NCI-H2227 (cell line): Measurements from ENCODE around the gene CHRNE.
"Not testable (repeated sequence)": the region's sequence is repeated elsewhere in the genome, so short reads cannot be mapped to it uniquely, and the experiment has no call there.

Experiments used
- DNase-seq: peaks from one replicate; lab custom pipeline; 2025; ENCODE audit not compliant: unreplicated experiment; lab: John Stamatoyannopoulos, UW

Gene CHRNE

DNA sequence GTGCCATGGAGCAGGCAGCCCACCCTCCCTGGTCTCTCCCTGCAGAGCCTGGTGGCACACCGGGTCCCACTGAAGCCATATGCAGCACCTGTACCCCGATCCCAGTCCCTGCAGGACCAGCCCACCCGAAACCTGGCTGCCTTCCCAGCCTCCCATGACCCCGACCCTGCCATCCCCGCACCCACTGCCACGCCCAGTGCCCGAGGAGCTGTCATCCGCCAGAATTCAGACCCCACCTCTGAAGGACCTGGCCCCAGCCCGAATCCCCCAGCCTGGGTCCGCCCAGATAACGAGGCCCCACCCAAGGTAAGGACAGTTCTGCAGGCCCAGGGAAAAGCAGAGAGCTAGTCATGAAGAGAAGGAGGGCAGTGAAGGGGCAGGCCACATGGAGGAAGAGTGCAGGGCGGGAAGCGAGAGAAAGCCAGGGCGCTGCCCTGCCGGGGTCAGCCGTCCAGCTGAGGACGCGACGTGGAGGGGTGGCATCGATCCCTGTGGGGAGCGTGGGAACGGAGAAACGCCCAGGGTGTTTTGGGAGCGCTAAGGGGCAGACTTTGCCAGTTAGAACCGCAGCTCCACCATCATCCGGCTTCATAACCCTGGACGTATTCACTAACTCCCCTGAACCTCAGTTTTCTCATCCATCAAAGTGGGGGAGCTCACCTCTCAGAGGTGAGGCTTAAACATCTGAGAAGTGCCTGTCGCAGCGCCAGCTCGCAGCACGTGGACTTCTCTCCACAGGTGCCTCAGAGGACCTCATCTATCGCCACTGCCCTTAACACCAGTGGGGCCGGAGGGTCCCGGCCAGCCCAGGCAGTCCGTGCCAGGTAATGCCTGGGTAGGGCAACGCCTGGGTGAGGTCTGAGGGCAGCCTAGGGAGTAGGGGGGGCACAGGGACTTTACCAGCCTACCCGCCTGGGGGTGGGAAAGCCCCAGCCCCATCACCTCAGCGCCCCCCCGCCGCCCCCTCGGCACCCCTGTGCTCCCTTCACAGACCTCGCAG, 11.2 kb downstream of the CHRNE start:
- no peak for DNase-seq

DNA sequence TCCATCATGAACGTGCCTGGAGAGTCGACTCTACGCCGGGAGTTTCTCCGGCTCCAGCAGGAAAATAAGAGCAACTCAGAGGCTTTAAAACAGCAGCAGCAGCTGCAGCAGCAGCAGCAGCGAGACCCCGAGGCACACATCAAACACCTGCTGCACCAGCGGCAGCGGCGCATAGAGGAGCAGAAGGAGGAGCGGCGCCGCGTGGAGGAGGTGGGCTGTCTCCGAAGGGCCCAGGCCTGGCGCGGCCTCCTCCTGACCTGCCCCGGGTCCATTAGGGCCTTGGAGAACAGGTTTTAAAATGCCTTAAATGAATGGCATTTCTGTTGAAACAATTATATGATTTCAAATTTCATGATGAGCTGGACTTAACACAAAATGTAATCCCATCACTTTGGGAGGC, 15.3 kb downstream of the CHRNE start:
- no peak for DNase-seq

DNA sequence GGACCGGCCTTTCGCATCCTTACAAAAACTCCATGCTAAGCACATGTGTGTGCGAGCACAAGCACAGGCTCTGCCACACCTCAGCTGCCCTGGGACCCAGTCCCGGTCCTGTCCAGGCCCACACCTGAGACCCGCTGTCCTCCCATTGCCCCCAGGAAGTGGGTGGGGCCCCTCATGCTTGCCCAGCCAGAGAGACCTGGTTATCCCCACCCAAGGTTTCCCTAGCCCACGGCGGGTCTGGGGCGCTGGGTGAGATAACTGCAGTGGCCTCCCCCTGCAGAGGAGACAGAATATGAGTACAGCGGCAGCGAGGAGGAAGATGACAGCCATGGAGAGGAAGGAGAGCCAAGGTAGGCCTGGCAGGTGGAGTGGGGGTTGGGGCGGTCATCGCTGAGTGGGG, 16.1 kb downstream of the CHRNE start:
- DNase-seq, result no peak

DNA sequence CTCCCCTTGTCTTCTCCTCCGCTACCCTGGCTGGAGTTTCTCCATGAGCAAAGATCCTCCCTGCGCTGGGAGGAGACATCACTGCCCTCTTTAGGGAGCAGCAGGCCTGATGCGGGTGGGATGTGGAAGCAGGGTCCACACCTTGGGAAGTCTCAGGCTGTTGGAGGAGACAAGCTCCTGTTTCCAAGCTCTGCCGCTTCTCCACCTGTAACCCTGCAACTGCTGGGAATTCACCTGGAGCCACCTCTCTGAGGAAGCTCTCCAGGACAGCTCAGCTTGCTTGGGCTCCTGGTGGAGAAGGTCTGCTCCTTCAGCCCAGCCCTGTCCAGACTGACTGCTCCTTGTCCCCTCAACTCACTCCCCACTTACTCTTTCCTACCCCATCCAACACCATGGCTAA, 18.4 kb downstream of the CHRNE start:
- DNase-seq, result no peak

DNA sequence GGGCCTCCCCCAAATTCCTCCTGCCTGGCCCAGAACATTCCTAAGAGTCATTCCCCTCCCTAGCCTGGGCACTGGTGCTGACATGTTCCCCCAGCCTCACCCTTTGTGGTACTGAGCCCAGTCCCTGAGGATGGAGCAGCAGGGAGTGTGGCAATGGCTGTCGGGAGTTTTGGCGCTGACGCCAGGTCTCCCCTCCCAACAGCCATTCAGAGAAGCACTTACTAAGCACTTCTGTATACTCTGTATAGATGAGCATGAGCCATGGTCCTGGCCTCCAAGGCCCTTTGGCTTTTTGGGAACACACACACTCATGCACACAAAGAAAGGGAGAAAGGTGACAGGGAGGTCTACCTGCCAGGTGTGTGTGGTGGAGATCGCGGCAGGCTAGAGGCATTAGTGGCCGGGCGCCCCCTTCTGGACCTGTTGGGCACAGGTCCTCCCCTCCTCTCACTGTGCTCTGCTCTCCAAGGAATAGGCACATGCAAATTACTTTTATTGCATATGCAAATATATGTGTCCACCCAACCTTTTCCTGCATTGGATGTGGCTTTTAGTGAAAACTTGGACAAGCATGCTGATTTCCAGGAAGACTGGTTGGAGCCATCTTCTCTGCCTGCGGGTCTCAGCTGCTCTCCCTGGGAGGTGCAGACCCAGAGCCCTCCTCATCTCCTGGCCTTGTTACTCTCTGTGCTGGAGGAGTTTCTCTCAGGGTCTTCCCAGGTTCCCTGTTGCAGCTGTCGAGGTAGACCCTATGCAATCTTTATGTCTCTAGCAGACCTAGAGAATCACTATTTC, 20.9 kb downstream of the CHRNE start:
- DNase-seq, result peak; percentile 45

DNA sequence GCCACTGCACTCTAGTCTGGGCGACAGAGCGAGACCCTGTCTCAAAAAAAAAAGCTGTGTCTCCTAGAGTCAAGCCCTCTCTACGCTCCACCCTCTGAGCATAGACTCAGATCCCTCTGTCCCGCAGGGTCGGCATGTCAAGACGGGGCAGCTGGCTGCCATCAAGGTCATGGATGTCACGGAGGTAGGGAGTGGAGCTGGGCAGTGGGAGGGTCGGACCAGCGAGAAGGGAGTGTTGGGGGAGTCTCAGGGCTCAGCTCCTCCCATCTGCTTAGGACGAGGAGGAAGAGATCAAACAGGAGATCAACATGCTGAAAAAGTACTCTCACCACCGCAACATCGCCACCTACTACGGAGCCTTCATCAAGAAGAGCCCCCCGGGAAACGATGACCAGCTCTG, 22.0 kb downstream of the CHRNE start:
- DNase-seq, result no peak

DNA sequence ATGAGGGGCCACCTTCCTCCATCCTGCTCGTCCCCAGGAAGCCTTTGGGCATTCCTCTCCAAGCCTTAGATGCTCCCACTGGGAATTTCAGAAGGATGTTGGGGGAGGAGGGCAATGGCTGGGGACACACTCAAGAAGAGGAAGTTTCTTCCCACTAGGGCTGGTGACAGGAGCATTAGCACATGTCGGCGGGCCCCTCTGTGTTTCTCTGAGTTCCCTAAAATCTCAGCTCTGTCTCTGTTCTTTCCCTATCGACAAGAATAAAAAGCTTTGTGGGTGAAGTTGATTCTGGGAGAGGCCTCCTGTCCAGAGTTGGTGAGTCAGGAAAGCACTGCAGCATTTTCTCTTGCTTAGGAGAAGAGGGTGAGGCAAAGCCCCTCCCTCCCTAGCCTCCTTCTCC, 23.3 kb downstream of the CHRNE start:
- DNase-seq, result no peak

DNA sequence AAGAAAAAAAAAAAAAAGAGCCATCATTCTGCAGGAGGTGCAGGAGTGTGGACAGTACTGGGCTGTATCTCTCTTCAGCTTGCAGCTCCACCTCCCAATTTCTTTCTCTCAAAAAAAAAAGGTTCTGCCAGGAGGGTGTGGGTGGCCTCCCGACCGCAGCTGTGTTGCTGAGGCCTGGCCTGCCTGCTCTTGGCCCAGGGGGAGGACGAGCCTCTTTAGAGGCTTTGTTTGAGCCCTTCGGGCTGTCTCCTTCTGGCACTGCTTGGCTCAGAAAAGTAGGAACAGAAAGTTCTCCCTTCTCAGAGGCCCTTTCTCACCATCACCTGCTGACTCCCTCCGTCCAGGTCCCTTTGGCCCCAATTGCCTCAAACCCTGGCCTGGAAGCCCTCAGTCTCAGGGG, 25.8 kb downstream of the CHRNE start:
- DNase-seq, result no peak

DNA sequence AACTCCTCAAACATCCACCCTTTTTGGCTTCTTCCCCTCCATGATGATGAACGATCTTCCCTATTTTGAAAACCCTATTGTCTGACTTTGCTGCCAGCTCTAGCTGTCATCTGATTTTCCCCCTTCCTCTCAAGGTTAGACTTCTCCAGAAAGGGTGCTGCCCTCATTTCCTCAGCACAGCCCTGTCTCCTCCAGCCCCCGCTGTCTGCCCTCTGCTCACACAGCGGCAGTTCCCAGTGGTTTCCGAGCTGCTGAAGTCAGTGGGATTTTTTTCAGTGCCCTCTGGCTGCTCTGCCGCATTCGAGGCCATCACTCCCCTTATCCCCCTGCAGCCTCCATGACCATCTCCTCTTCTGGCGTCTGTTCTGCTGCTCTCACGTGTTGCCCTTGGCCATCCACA, 30.1 kb downstream of the CHRNE start:
- DNase-seq, result no peak

DNA sequence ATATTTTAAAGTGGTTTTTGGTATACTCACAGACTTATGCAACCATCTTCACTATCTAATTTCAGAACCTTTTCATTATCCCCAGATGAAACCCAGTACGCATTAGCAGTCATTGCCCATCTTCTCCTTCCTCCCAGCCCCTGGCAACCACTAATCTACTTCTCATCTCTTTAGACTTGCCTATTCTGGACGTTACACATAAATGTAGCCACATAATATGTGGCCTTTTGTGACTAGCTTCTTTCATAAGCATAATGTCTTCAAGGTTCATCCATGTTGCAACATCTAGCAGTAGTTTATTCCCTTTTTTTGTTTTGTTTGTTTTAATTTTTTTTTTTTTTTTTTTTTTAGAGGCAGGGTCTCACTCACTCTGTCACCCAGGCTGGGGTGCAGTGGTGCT, 32.0 kb downstream of the CHRNE start:
- DNase-seq, result no peak

DNA sequence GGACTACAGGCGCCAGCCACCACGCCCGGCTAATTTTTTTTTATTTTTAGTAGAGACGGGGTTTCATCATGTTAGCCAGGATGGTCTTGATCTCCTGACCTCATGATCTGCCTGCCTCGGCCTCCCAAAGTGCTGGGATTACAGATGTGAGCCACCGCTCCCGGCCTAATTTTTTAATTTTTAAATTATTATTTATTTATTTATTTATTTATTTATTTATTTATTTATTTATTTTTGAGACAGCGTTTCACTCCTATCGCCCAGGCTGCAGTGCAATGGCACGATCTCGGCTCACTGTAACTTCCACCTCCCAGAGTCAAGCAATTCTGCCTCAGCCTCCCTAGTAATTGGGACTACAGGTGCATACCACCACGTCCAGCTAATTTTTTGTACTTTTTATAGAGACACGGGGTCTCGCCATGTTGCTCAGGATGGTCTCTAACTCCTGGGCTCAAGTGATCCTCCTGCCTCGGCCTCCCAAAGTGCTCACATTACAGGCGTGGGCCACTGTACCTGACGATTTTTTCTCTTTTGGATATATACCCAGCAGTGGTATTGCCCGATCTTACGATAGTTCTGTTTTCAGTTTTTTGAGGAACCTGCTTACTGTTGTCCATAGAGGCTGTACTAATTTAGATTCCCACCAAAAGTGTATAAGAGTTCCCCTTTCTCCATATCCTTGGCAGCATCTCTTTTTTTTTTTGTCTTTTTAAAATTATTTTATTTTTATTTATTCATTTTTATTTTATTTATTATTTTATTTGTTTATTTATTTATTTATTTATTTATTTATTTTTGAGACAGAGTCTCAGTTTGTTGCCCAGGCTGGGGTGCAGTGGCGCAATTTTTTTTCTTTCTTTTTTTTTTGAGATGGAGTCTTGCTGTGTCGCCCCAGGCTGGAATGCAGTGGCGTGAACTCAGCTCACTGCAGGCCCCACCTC, 33.6 kb downstream of the CHRNE start:
- DNase-seq, result not testable (repeated sequence)

DNA sequence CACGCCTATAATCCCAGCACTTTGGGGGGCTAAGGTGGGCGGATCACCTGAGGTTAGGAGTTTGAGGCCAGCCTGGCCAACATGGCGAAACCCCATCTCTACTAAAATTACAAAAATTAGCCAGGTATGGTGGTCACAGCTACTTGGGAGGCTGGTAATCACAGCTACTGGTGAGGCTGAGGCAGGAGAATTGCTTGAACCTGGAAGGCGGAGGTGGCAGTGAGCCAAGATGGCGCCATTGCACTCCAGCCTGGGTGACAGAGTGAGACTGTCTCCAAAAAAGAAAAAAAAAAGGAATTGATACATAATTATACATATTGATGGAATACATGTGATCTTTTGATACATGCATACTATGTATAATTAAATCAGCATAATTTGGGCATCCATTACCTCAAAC, 35.4 kb downstream of the CHRNE start:
- not testable (repeated sequence) for DNase-seq

DNA sequence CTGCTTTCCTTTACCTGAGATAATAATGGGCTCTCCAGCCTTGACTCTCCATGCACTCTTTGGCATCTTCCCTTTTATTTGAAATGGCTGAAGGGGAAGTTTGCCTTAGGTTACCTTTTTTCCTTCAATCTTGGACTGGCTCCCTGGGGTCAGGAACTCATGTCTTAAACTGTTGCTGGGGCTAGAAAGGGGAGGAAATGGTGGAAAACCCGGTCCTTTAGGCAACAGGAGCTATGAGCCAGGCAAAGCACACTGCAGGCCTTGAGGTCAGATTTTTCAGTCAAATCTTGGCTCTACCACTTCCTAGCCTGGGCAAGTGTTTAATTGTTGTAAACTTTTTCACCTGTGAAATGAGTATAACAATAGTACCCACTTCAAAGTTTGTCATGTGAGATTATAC, 39.6 kb downstream of the CHRNE start:
- no peak for DNase-seq

DNA sequence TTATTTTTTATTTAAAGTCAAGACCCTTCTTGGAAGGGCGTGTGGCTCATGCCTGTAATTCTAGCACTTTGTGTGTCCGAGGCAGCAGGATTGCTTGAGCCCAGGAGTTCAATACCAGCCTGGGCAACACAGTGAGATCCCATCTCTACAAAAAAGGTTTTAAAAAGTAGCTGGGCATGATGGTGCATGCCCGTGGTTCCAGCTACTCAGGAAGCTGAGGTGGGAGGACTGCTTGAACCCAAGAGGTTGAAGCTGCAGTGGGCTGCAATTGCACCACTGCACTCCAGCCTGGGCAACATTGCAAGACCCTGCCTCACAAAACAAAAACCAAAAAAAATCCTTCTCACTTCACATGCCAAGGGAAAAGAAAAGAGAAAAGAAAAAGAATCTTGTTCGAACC, 40.2 kb downstream of the CHRNE start:
- DNase-seq, result no peak

DNA sequence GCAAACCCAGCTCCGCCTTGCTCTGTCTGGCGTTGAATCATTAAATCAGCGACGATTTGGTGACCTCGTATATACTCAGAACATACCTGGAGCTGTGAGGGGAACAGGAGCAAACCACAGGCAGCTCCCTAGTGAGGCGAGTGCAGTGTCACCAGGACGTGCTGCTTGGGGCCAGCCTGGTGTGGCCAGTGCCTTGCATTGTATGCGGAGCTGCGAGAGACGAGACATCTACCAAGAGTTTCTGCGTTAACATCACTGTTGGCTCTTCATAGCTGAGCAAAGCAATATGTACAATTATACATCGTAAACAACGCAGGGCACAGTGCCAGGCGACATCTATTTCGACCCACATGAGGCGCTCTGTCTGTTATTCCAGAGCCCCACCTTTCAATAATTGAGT, 41.8 kb downstream of the CHRNE start:
- no peak for DNase-seq

DNA sequence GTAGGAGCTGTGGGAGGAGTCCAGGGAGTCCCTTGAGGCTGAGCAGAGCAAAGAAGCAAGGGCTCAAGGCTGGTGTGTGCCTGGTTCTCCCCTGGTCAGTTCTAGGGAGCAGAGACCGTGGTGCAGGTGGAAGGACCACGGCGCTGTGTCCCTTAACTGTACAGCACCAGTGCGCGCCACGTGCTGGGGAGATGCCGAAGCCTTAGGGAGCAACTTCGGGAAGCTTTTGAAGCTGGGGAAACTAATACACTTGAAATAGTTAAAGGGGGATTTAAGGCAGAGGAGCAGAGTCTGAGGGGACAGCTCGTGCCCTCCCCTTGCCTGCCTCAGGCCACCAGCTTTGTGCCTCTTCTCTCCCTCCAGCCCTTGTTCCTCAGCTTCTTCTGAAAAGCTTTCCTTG, 42.2 kb downstream of the CHRNE start:
- no peak for DNase-seq

DNA sequence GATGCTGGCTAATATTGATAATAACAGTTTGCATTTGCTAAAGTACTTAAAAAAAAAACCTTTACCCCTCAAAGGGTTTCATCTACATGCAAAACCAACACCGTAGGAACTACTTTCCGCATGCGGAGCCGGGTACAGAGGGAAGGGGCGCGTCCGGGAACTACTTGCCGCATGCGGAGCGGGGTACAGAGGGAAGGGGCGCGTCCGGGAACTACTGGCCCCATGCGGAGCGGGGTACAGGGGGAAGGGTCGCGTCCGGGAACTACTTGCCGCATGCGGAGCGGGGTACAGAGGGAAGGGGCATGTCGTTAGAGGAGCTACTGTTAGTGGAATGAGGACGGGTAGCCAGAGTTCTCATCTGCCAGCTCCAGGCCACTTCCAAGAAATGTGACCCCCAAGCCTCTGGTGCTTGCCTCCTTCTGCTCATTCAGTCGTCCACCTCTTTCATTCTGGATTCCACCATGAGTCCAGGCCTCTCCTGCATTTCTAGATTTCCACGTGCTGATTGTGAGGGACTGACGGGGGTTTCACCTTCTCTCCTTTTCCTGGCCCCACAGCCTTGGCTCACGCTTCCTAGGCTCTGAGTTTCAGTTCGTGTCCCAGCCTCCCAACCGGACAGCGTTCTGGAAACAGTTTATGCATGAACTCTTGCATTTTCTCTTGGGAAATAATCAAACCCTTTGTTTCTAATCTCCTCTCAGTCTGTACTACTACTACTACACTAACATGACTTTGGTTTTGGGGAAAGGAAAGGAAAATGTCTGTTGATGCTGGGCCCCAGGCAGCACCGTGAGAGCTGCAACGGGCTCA, 42.9 kb downstream of the CHRNE start:
- no peak for DNase-seq

DNA sequence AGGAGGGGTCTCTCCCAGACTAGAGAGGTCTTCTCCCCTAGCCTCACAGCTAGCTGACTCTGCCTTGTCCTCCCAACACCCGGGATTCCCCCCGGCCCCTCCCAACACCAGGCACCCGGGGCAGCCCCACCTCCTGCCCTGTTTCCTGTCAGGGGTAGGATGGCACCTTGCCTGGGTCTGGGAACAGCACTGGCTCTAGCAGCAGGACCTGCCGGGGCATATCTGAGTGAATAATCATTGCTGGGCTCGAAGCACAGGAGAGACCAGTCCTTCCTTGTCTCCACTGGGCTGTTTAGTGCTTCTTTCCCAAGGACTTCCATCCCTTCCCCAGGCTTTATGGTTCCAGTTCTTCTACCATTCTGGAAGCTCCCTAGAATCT, 44.0 kb downstream of the CHRNE start:
- DNase-seq, result no peak

DNA sequence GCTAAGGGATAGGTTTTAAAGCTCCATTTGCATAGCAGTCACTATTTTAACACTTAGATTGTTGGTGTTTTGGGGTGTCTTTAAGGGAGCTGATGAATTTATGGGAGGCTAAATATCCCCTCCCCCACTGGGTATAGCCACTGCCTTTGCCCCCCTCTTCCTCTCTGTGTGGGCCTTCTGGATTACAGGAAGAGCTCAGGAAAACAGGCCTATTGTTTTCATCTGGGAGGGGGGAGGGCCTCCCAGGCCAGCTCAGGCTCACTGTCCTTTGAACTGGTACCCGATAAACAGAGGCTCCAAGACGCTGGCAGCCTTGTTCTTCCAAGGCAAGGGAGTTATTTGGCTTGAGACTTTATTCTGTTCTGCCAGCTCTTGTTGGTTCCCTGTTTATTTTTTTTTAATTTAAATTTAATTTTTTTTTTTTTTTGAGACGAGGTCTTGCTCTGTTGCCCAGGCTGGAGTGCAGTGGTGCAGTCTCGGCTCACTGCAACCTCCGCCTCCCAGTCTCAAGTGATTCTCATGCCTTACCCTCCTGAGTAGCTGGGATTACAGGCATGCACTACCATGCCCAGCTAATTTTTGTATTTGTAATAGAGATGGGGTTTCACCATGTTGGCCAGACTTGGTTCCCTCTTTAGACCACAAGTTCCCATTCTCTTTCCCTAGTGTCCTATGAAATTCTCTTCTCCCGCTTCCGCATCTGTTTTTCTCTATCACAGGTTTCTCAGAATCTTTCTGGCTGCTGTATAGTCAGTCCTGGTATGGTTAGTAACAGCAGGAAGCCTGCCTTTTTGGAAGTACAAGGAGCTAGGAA, 44.6 kb downstream of the CHRNE start:
- DNase-seq, result no peak
